ENCODE data around the gene TEP1. TPM values are rescaled to one million over a fixed set of nuclear protein-coding genes. Genes with fewer than 3 reads are reported as not detected.

TEP1 gene
- total RNA-seq, 2 donors from 2014 or later: 53.7 to 71.3 TPM

- H3K36me3 ChIP-seq: no peaks in the 10 kb centered on the region
- no peaks in the 10 kb centered on the region for H3K4me1 ChIP-seq
- no peaks in the 10 kb centered on the region for H3K9me3 ChIP-seq
- intact Hi-C loops (cut with DNase I): no loop called here
- H3K27me3 ChIP-seq: no peaks in the 10 kb centered on the region
- TF ChIP-seq CTCF (IDR thresholded peaks at IDR 0.05): no peak
- H3K27ac ChIP-seq: no peak within 1 kb of the TSS
- no peak within 1 kb of the TSS for H3K4me3 ChIP-seq
- no peak for DNase-seq
- H3K9ac ChIP-seq (ENCODE audit: low read depth in 2 of 2, low read length in 2 of 2): peak within 1 kb of the TSS in 1 of 2 donors; percentile 3
Measured at GRCh38 chr14:20435582-20436362, 22.5 kb upstream of the TEP1 start, which contains the start of gene KLHL33. KLHL33 (minus strand) TSS chr14:20436166; CDS start chr14:20435811, 355 bp downstream.

- peaks cover 5% of the 10 kb centered on the region for H3K4me1 ChIP-seq
- no peaks in the 10 kb centered on the region for H3K36me3 ChIP-seq
- H3K27me3 ChIP-seq: no peaks in the 10 kb centered on the region
- H3K27ac ChIP-seq: no peak overlapping the region
- H3K9ac ChIP-seq (ENCODE audit: low read depth in 2 of 2, low read length in 2 of 2): peak overlapping the region in 1 of 2 donors; percentile 3
- no peak for DNase-seq
- intact Hi-C loops (cut with DNase I): no loop called here
- no peak for TF ChIP-seq CTCF (IDR thresholded peaks at IDR 0.05)
- no peak overlapping the region for H3K4me3 ChIP-seq
- H3K9me3 ChIP-seq: no peaks in the 10 kb centered on the region
Measured at GRCh38 chr14:20434701-20435581, 21.6 kb upstream of the TEP1 start.

- Histone ChIP-seq H3K4me3 (no peak overlapping the region), H3K36me3 (no peaks in the 10 kb centered on the region), H3K27ac (no peak overlapping the region), H3K27me3 (no peaks in the 10 kb centered on the region), H3K9ac (ENCODE audit: low read depth in 2 of 2, low read length in 2 of 2) (no peak overlapping the region), H3K9me3 (no peaks in the 10 kb centered on the region), H3K4me1 (peaks cover 5% of the 10 kb centered on the region)
- intact Hi-C loops (cut with DNase I): no loop called here
- peak; percentile 58 for DNase-seq
- TF ChIP-seq CTCF (IDR thresholded peaks at IDR 0.05): no peak
Measured at GRCh38 chr14:20429801-20430669, 16.7 kb upstream of the TEP1 start.

GRCh38 chr14:20428802-20429201 is 15.5 kb upstream of the TEP1 start:
- Histone ChIP-seq H3K36me3 (no peaks in the 10 kb centered on the region), H3K4me1 (peaks cover 5% of the 10 kb centered on the region), H3K9ac (ENCODE audit: low read depth in 2 of 2, low read length in 2 of 2) (no peak overlapping the region), H3K9me3 (no peaks in the 10 kb centered on the region), H3K4me3 (no peak overlapping the region), H3K27me3 (no peaks in the 10 kb centered on the region), H3K27ac (no peak overlapping the region)
- no peak for TF ChIP-seq CTCF (IDR thresholded peaks at IDR 0.05)
- no peak for DNase-seq
- intact Hi-C loops (cut with DNase I): no loop called here

- no peak for DNase-seq
- Histone ChIP-seq H3K27ac (peak overlapping the region; percentile 67), H3K9ac (ENCODE audit: low read depth in 2 of 2, low read length in 2 of 2) (peak overlapping the region; percentile 33 to 36), H3K9me3 (no peaks in the 10 kb centered on the region), H3K4me3 (no peak overlapping the region), H3K36me3 (no peaks in the 10 kb centered on the region), H3K27me3 (no peaks in the 10 kb centered on the region), H3K4me1 (peaks cover 5% of the 10 kb centered on the region)
- intact Hi-C loops (cut with DNase I): no loop called here
- no peak for TF ChIP-seq CTCF (IDR thresholded peaks at IDR 0.05)
Measured at GRCh38 chr14:20428010-20428365, 14.7 kb upstream of the TEP1 start.
